ENCODE data around the gene PROM1.

- TF ChIP-seq EZH2 (IDR thresholded peaks at IDR 0.05; ENCODE audit: borderline replicate concordance) (no peak), CTCF (IDR thresholded peaks at IDR 0.05; ENCODE audit: poor library complexity) (no peak)
Observed at GRCh38 chr4:15971068-15971801, 112.6 kb downstream of the PROM1 start.
